HG02981 (cell line): ENCODE measurements around the gene PHF13.
"Not testable (repeated sequence)": the region's sequence is repeated elsewhere in the genome, so short reads cannot be mapped to it uniquely, and the experiment has no call there.

Experiments used
- ATAC-seq: cut with Tn5 transposase; IDR thresholded peaks from one replicate; pipeline ENCODE4 v1.9.1; 2021; ENCODE audit warnings: mild to moderate bottlenecking, moderate library complexity; ENCODE audit not compliant: unreplicated experiment

Gene PHF13

DNA sequence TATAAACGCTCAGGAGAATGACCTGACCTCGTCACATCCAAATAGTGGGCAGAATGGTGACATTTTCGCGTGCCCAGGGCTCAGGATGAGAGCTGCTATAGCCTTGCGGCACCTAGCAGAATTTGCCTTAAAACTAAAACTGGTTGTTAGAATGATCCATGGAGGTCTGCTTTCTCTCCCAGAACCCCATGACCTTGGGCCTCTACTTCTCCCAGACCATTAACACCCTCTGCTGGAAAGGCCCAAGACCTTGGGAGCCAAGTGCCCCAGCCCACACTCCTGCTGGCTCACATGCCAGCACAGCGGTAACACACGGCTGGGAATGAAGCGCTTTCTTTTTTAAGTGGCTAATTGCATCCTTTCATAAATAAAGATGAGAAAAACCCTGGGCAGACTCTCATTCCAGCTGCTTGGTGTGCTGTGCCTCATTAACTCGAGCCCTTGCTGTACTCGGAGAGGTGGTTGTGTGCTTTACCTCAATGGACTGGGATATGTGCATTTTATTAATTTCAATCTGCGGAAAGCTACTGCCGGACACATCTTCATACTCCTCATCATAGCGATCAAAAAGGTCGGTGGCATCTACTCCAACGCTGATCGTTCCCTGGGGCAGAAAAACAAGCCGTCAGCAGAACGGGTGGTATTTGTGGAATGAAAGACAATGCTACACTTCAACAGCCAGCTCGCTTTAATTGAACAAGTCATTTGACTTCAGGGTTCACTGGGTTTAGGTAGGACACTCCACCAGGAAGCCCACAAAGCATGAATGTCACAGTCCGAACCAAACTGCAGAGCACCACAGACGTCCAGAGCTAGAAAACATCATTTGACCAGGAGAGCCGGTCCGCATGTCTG is 40.1 kb downstream of the PHF13 start:
- ATAC-seq: no peak

DNA sequence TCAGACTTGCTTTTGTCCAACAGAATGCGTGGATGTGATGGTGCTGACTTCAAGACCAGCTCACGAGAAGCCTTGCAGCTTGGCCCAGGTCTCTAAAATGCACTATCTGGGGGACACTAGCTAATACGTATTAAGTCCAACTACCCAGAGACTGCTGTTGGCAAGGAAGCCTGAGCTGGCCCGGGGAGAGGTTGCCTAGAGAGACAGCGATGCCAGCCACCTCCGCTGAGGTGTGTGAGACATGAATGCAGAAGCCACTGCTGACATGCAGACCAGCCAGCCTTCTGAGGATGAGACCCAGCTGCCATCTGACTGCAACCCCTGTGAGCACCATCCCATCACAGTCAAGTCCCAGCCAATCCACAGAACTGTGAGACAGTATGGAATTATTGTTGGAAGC is 43.6 kb downstream of the PHF13 start:
- no peak for ATAC-seq

DNA sequence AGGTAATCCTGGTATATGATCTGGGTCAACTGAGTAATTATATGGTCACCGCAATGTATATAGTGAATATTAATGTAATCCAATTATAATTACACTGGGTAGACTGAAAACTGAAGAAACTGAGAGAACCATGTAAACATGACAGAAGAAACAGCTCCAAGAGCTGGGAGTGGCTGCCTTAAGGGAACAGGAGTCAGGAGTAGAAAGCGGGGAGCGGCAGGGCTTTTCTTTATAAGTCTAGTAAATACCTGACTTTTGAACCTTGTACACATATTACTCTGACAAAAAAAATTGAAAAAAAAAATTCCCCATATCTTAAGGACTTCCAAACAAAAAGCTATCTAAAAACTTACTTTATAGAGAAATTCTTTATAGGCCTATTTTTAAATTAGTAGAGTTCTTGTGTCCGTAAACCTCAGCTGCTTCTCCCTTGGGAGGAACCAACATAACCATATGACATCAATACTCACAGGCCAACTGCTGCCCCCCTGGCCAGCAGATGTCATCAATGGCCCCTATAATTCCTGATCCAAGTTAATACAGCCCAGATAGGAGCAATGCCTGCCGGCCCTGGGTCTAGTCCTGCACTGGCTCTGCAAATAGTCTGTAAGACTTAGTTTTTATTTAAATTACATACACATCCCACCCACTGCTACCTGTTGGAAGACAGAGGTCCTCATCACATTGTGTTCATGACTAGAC is 45.0 kb downstream of the PHF13 start:
- no peak for ATAC-seq

DNA sequence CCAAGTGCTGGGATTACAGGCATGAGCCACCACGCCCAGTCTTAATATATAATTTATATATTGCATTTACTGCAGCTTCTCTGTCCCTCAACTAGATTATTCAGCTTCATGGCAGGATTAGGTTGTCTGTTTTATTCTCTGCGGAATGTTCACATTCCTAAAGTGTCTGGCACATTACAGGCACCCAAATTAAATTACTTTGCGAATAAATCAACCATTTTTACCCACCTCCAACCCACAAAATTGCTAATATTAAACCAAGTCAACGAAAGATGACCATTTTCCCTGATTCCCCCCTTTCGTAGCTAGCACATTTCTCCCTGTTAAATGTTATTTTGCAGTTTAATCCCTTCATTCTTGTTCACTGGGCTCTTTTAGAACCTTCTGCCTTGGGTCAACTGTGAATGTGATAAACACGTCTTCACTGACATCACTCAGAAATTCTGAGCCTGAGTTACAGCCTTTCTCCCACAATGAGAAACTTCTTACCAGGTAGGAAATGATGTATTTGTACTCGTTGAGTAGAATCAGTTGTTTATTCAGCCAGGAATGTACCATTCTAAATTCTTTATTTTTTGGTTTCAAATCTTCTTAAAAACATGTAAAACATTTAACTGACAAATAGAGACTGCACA is 47.0 kb downstream of the PHF13 start:
- no peak for ATAC-seq

DNA sequence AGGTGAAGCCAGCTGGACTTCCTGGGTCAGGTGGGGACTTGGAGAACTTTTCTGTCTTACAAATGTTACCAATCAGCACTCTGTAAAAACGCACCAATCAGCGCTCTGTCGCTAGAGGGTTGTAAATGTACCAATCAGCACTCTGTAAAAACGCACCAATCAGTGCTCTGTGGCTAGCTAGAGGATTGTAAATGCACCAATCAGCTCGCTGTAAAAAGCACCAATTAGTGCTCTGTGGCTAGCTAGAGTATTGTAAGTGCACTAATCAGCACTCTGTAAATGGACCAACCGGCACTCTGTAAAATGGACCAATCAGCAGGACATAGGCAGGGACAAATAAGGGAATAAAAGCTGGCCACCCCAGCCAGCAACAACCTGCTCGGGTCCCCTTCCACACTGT is 48.9 kb downstream of the PHF13 start:
- not testable (repeated sequence) for ATAC-seq

DNA sequence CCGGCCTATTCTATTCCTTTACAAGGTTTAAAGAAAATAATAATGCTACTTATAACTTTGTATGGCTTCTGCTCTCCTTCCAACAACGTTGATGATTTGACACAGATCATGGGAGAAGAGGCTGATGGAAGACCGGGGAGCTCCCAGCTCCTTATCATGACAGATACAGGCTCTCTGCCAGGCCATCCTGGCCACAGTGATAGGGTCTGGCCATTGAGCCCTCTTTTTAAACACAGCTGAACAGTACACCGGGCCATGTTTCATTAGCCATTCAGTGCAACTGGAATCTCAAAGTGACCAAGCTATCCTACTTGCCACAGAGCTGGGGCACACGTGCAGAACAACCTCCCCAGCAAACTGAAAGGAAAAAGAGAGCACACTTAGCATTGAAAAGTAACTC is 53.2 kb downstream of the PHF13 start:
- no peak for ATAC-seq

DNA sequence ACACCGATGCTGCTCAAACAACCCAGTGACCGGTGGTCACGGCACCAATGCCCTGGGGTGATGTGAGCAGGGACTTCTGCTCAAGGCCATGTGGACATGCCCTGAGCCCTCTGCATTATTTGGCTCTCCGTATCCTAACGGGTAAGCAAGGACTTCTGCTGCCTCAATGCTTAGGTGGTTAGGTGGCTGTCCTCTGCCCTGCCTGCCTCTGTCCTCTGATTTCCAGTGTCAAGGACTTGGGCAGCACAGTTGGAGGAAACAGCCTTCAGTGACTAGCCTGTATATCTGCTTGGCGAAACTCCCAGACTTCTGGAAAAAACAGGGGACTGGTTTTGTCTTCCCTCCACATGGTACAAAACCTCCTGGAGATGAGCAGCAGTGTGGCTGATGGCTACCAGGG is 53.6 kb downstream of the PHF13 start:
- no peak for ATAC-seq

DNA sequence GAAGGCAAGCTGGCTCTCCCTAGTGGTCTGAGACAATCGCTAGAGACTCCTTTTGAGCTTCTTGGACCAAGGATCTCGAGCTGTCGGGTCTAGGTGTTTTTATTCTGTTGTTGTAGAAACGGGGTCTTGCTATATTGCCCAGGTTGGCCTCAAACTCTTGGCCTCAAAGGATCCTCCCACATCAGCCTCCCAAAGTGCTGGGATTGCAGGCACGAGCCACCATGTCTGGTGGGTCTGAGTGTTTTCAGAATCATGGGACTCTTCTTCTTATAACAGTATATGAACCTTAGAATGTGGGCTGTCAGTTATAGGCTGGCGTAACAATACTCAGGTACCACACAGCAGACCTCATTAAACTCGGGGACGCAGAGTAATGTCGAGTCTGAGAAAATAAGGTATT is 55.0 kb downstream of the PHF13 start:
- no peak for ATAC-seq

DNA sequence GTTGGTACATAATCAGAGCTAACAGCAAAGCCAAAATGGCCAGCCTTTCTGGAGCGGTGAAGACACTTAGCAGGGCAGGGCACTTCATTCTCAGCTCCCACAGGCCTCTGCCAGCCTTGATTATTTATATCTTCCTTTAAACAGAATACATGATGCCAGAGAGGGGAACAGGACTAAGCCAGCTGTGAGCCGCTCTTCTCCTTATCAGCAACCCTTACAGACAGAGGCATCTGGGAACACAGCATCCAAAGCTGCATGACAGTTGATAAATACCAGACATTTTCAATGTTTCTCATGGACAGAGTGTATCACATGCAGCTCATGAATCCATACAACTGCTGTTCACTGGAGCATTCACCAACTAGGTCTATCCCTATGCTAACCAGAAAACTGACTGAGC is 59.0 kb downstream of the PHF13 start:
- ATAC-seq: no peak
